Fibroblast of skin of abdomen (primary cell): ENCODE data around the gene VSX2.

ENCODE experiments used
- DNase-seq: peaks from one replicate; pipeline ENCODE4 v3.0.0-alpha.2; 2013

The VSX2 gene

DNA sequence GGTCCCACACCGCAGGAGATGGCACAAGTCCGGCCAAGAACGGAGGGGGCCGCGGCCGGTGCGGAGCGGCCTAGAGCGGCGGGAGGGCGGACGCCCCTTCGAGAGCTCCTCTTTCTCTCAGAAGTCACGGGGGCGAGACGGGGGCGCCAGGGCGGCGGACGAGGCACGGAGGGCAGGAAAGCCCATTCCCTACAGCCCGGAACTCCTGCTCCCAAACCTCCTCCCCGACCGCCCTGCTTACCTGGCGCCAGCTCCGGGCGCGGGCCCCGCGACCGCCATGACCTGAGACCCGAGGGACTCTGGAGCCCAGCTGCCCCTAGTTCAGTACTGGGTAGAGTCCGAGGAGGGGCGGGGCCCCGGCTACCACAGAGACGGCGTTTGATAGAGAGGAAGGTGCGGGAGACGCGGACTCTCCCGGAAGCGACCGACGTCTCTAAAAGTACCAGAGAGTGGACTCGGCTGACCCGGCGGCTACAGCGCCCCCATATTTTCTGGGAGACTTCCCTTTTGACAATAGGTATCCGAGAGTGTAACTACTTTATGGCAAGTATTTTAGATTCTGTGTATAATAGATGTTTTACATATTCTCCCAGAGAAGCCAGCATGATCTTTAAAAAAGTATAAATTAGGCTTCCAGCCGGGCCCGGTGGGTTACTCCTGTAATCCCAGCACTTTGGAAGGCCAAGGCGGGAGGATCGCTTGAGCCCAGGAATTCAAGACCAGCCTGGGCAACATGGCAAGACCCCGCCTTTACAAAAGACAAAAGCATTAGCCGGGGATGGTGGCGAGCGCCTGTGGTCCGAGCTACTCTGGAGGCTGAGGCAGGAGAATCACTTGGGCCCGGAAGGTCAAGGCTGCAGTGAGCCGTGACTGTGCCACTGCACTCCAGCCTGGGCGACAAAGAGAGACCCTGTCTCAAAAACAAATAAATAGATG is 63.7 kb downstream of the VSX2 start, which contains the start of gene ABCD4:
TSS of gene ABCD4 (minus strand) at position 301 of the 936 bp plus-strand sequence. CDS start at position 279, 22 bp downstream.
- DNase-seq, result peak; percentile 91

DNA sequence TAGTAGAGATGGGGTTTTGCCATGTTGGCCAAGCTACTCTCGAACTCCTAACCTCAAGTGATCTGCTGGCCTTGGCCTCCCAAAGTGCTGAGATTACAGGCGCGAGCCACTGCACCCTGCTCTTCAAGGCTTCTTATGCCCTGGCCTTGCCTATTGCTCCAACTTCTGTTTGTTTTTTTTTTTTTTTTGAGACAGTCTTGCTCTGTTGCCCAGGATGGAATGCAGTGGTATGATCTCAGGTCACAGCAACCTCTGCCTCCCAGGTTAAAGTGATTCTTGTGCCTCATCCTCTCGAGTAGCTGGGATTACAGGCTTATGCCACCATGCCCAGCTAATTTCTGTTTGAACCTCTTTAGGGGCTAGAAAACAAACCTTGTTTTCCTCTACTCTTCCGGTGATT is 69.4 kb downstream of the VSX2 start:
- DNase-seq, result no peak

DNA sequence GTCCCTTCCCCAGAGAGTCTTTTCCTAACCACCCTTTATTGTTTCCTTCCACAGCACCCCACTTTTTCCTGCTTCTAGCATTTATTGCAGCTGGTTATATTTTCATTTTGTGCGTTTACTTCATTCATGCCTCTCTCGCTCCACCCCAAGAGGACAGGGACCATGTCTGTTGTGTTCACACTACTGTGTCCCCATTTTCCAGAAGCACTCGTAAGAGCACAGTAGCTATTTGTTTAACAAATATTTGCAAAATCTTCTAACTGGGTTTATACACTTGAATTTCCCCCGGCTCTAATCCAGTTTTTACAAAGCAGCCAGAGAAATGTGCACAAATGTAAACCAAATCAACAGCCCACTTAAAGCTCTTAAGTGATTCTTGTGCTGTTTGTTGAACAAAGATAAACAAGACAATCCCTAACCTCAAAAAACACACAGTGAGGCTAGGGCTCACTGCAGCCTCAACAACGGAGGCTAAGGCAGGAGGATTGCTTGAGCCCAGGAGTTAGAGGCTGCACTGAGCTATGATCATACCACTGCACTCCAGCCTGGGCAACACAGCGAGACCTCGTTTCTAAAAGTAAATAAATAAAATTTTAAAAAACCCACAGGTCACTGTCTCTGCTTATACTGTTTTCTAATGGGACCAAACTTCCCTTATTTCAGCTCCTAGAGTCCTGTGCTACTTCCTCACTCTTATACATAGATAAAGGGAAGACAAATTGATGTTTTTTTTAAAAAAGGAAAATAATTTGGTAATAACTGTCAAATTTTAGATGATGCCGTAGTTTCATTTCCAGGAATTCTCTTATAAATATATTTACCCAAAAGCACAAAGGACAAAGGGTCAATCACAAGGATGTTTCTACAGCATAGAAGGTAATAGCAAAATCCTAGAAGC is 70.1 kb downstream of the VSX2 start:
- no peak for DNase-seq

DNA sequence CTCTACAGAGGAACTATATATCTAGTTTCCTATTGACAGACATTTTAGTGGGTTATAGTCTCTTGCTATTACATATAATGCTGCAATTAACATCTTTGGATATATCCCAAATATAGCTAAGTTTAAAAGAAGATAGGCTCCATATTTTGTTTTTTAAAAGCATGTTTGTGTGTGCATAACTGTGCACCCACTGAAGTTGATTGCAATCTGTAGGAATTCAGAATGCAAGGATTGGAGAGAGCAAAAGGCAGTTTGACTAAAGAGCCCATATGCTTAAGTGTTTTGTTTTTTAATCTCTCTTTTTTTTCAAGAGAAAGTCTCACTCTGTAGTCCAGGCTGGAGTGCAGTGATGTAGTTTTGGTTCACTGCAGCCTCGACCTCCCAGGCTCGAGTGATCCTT is 72.9 kb downstream of the VSX2 start:
- no peak for DNase-seq
